H1 (cell line): Measurements from ENCODE around the gene NBL1. TPM values are rescaled to one million over a fixed set of nuclear protein-coding genes. Genes with fewer than 3 reads are reported as not detected.

Experiments used
- CTCF ChIA-PET: fragments of 300-600 bp; sonication (Branson Sonifier 250); formaldehyde crosslinking; loops from one replicate; lab custom pipeline; 2021; ENCODE audit not compliant: partially characterized antibody; lab: Charles Lee
- POLR2A ChIA-PET: fragments of 300-600 bp; sonication (Branson Sonifier 250); formaldehyde crosslinking; loops from one replicate; lab custom pipeline; 2021; ENCODE audit warnings: inconsistent platforms; ENCODE audit not compliant: partially characterized antibody; lab: Charles Lee
- DNase-seq, 2 experiments: peaks; one replicate each; pipeline versions ENCODE4 v3.0.0 to v3.0.0-alpha.2; 2010 to 2022; ENCODE audit warnings: low spot score in 2 of 2, low read depth in 1 of 2, mixed read lengths in 1 of 2
- FAIRE-seq: peaks from 2 replicates; lab custom pipeline; 2011; peaks lifted over from hg19 to GRCh38; lab: Jason Lieb, UNC
- H2AFZ ChIP-seq: 2 replicates; pipeline ENCODE4 v1.8.1; 2012; ENCODE audit warnings: low read length, inconsistent platforms
- H2AK5ac ChIP-seq: 2 replicates; pipeline ENCODE4 v1.6.1; 2013; ENCODE audit warnings: low read depth, low read length
- H2BK120ac ChIP-seq: replicated peaks from 2 replicates; pipeline ENCODE3; 2013; ENCODE audit warnings: low read depth, low read length, inconsistent platforms
- H2BK12ac ChIP-seq: 2 replicates; pipeline ENCODE4 v1.6.1; 2013; ENCODE audit warnings: low read depth, low read length
- H2BK15ac ChIP-seq: 2 replicates; pipeline ENCODE4 v1.6.1; 2013; ENCODE audit warnings: low read length
- H2BK20ac ChIP-seq: 2 replicates; pipeline ENCODE4 v1.6.1; 2013; ENCODE audit warnings: low read length
- H2BK5ac ChIP-seq: 2 replicates; pipeline ENCODE4 v1.6.1; 2013; ENCODE audit warnings: low read depth, low read length
- H3K14ac ChIP-seq: 2 replicates; pipeline ENCODE4 v1.6.1; 2013; ENCODE audit warnings: inconsistent platforms; ENCODE audit not compliant: insufficient read length
- H3K18ac ChIP-seq: 2 replicates; pipeline ENCODE4 v1.6.1; 2013; ENCODE audit warnings: low read length; ENCODE audit errors: extremely low read depth
- H3K23ac ChIP-seq: 2 replicates; pipeline ENCODE4 v1.6.1; 2013; ENCODE audit warnings: inconsistent platforms; ENCODE audit not compliant: insufficient read length
- H3K23me2 ChIP-seq: 2 replicates; pipeline ENCODE4 v1.6.1; 2013; ENCODE audit warnings: low read depth, low read length
- H3K27ac ChIP-seq: 2 replicates; pipeline ENCODE4 v1.6.1; 2011; ENCODE audit warnings: low read depth, low read length, inconsistent platforms
- H3K27me3 ChIP-seq, 4 experiments: replicated peaks in 1 of 4; 1 replicate in 1 of 4; 2 replicates in 3 of 4; pipeline versions ENCODE4 v1.6.1 to v1.8.1; 2011 to 2013; ENCODE audit warnings: low read length in 3 of 4, mild to moderate bottlenecking in 3 of 4, inconsistent platforms in 2 of 4, mixed read lengths in 2 of 4, moderate library complexity in 1 of 4; ENCODE audit not compliant: control insufficient read depth in 3 of 4, insufficient read depth in 3 of 4; ENCODE audit errors: extremely low read depth in 1 of 4
- H3K36me3 ChIP-seq, 4 experiments: 2 replicates each; pipeline versions ENCODE4 v1.6.1 to v1.8.1; 2011 to 2013; ENCODE audit warnings: mild to moderate bottlenecking in 4 of 4, low read length in 3 of 4, moderate library complexity in 2 of 4, control low read depth in 1 of 4, inconsistent platforms in 1 of 4; ENCODE audit not compliant: insufficient read depth in 4 of 4, control insufficient read depth in 2 of 4
- H3K4ac ChIP-seq: replicated peaks from 2 replicates; pipeline ENCODE3; 2013; ENCODE audit warnings: low read length, low read depth, mixed read lengths, inconsistent platforms; ENCODE audit not compliant: insufficient read length
- H3K4me1 ChIP-seq, 4 experiments: replicated peaks in 1 of 4; 1 replicate in 1 of 4; 2 replicates in 3 of 4; pipeline versions ENCODE4 v1.6.1 to v1.8.1; 2011 to 2013; ENCODE audit warnings: low read length in 3 of 4, inconsistent platforms in 2 of 4, mixed read lengths in 1 of 4; ENCODE audit not compliant: insufficient read depth in 4 of 4, control insufficient read depth in 3 of 4
- H3K4me2 ChIP-seq, 2 experiments: 2 replicates each; pipeline versions ENCODE4 v1.6.1 to v1.8.1; 2011 to 2013; ENCODE audit warnings: low read depth in 2 of 2, low read length in 2 of 2, control low read depth in 1 of 2, inconsistent platforms in 1 of 2, mild to moderate bottlenecking in 1 of 2; ENCODE audit not compliant: insufficient read depth in 1 of 2
- H3K4me3 ChIP-seq, 4 experiments: fragments of 200-600, 300-600 bp in 1 of 4; sonication (generic), shearing (Covaris generic), sonication (Bioruptor Twin) in 1 of 4; 2 replicates each; pipeline versions ENCODE4 v1.5.1 to v1.8.1; 2011 to 2016; ENCODE audit warnings: low read length in 4 of 4, low read depth in 3 of 4, control low read depth in 2 of 4, inconsistent platforms in 2 of 4, mild to moderate bottlenecking in 2 of 4, mixed read lengths in 1 of 4, moderate library complexity in 1 of 4; ENCODE audit not compliant: insufficient read depth in 2 of 4; ENCODE audit errors: extremely low read depth in 1 of 4
- H3K56ac ChIP-seq: replicated peaks from 2 replicates; pipeline ENCODE3; 2013; ENCODE audit warnings: low read depth, mild to moderate bottlenecking, mixed read lengths, low read length, inconsistent platforms; ENCODE audit not compliant: insufficient read length
- H3K79me1 ChIP-seq: 2 replicates; pipeline ENCODE4 v1.6.1; 2013; ENCODE audit warnings: low read depth, low read length, control low read depth
- H3K79me2 ChIP-seq, 2 experiments: 2 replicates each; pipeline versions ENCODE4 v1.6.1 to v1.8.1; 2012 to 2013; ENCODE audit warnings: low read length in 2 of 2, mild to moderate bottlenecking in 2 of 2, inconsistent platforms in 1 of 2; ENCODE audit not compliant: insufficient read depth in 2 of 2, control insufficient read depth in 1 of 2
- H3K9ac ChIP-seq, 4 experiments: replicated peaks in 1 of 4; 1 replicate in 1 of 4; 2 replicates in 3 of 4; pipeline versions ENCODE4 v1.6.1 to v1.8.1; 2011 to 2013; ENCODE audit warnings: low read depth in 3 of 4, low read length in 3 of 4, control low read depth in 2 of 4, mild to moderate bottlenecking in 2 of 4, moderate library complexity in 2 of 4, inconsistent platforms in 1 of 4; ENCODE audit errors: extremely low read depth in 1 of 4
- H3K9me3 ChIP-seq, 2 experiments: 2 replicates each; pipeline versions ENCODE4 v1.6.1 to v1.8.1; 2012 to 2013; ENCODE audit warnings: mild to moderate bottlenecking in 2 of 2, moderate library complexity in 2 of 2, control low read depth in 1 of 2, inconsistent platforms in 1 of 2, low read depth in 1 of 2, low read length in 1 of 2, mixed read lengths in 1 of 2; ENCODE audit not compliant: insufficient read depth in 2 of 2
- H4K20me1 ChIP-seq, 2 experiments: replicated peaks in 1 of 2; 2 replicates each; pipeline versions ENCODE3 to v1.8.1; 2011 to 2013; ENCODE audit warnings: inconsistent platforms in 2 of 2, low read length in 2 of 2, mild to moderate bottlenecking in 1 of 2; ENCODE audit not compliant: insufficient read depth in 2 of 2, control insufficient read depth in 1 of 2
- H4K5ac ChIP-seq: 2 replicates; pipeline ENCODE4 v1.6.1; 2013; ENCODE audit warnings: low read length, low read depth, mixed read lengths, inconsistent platforms; ENCODE audit not compliant: insufficient read length
- H4K8ac ChIP-seq: 2 replicates; pipeline ENCODE4 v1.8.0; 2013; ENCODE audit warnings: mild to moderate bottlenecking, moderate library complexity, low read length, inconsistent platforms; ENCODE audit not compliant: insufficient read depth; ENCODE audit errors: extremely low read depth
- H4K91ac ChIP-seq: replicated peaks from 2 replicates; pipeline ENCODE3; 2013; ENCODE audit warnings: low read length, mixed read lengths, inconsistent platforms; ENCODE audit not compliant: insufficient read length
- CBX8 ChIP-seq: fragments of 300-800, 300-1000 bp; sonication (generic); IDR thresholded peaks from 2 replicates; pipeline ENCODE4 v1.7.1; 2016; ENCODE audit warnings: low read depth, low read length, borderline replicate concordance
- CHD1 ChIP-seq: IDR thresholded peaks from 2 replicates; pipeline ENCODE4 v1.6.1; 2012; ENCODE audit warnings: low read depth, low read length, improper control_type of control experiment
- HDAC6 ChIP-seq: IDR thresholded peaks from one replicate; pipeline ENCODE4 v1.7.1; 2012; ENCODE audit warnings: low read depth, mild to moderate bottlenecking, inconsistent platforms, low read length, moderate library complexity
- RAD21 ChIP-seq, 2 experiments: IDR thresholded peaks in 1 of 2; conservative IDR thresholded peaks in 1 of 2; 2 replicates each; pipeline ENCODE4 v1.6.1; 2011; ENCODE audit warnings: low read depth in 2 of 2, low read length in 2 of 2, improper control_type of control experiment in 1 of 2, inconsistent platforms in 1 of 2, mild to moderate bottlenecking in 1 of 2, moderate library complexity in 1 of 2
- WGBS, 2 experiments: shearing (Covaris generic) in 1 of 2; methylation state at CpG; one replicate each; pipeline versions ENCODE4 v1.1.6 to v1.1.7; 2013 to 2015; ENCODE audit warnings: low lambda C conversion rate in 2 of 2, mixed read lengths in 2 of 2, inconsistent platforms in 1 of 2, low coverage in 1 of 2, missing lambda C conversion rate in 1 of 2; ENCODE audit not compliant: insufficient replicate concordance in 2 of 2, insufficient coverage in 1 of 2, insufficient read length in 1 of 2; ENCODE audit errors: extremely low coverage in 1 of 2, missing lambda C conversion rate in 1 of 2; 5-methylcytosine and 5-hydroxymethylcytosine counted together
- polyA plus RNA-seq, 7 experiments: library from polyadenylated mRNA; depleted of rRNA in 3 of 7; stranded (reverse) in 5 of 7; unstranded in 2 of 7; fragments of >200 nt in 5 of 7; fragments of 200-250 nt in 2 of 7; gene quantifications; 1 replicate in 5 of 7; 2 replicates in 1 of 7; 4 replicates in 1 of 7; pipeline versions ENCODE4 v1.2.1 to v1.2.3, GENCODE V29; 2011 to 2013; ENCODE audit warnings: missing spikeins in 2 of 7, mixed read lengths in 2 of 7
- total RNA-seq: library from RNA; stranded (reverse); fragmentation: NEBNext Ultra II Directional; extraction: Animal tissue kit (Norgen Biotek cat#: 25700); gene quantifications from 2 replicates; pipeline ENCODE4 v1.2.1, GENCODE V29; 2021
- TF ChIP-seq, protein P1 (sequence below): IDR thresholded peaks from 2 replicates; pipeline ENCODE4 v1.6.1; 2012; ENCODE audit warnings: inconsistent platforms

The NBL1 gene
- total and polyA plus RNA-seq, 2 of the 8 experiments (the other 6 are each of a cell fraction or from before 2014, with no cell fraction given), result 8.7 to 9.7 TPM

DNA sequence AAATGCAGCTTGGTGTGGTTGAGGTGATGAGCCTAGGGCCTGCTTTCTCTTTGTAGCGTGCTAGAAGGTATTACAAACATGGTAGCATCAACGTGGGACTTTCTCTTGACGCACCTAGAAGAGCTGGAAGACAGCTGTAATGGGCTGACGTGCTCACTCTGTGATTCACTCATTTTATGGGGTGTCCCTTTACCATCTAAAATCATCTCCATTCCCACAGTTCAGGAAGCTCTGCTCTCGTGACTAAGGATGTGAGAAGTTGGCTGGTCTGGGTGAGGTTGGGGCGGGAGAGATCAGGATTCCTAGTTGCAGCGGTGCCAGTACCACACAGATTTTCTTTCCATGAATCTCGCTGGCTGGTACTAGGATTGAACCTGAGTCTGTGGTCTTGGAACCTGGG is 24.8 kb downstream of the NBL1 start:
- Histone ChIP-seq H4K91ac (no peak overlapping the region), H2BK15ac (no peak overlapping the region), H2AFZ (no peak overlapping the region), H3K27me3 (peaks cover 27 to 40% (median 34%) of the 10 kb centered on the region in 4 experiments), H3K9ac (no peak overlapping the region), H4K8ac (no peak overlapping the region), H3K23me2 (peaks cover 9% of the 10 kb centered on the region; the same call in 1 of the 2 replicates), H3K4me2 (no peak overlapping the region), H2BK20ac (no peak overlapping the region), H3K4me3 (no peak overlapping the region), H3K27ac (no peak overlapping the region), H2BK120ac (no peak overlapping the region), H2AK5ac (no peak overlapping the region), H4K5ac (no peak overlapping the region), H4K20me1 (peaks cover 0 to 2% of the 10 kb centered on the region in 2 experiments), H3K9me3 (no peaks in the 10 kb centered on the region), H3K18ac (no peak overlapping the region), H2BK12ac (no peak overlapping the region), H3K4me1 (no peaks in the 10 kb centered on the region; a peak in 3 of 7 replicates), H2BK5ac (no peak overlapping the region), H3K23ac (no peak overlapping the region), H3K14ac (no peak overlapping the region), H3K36me3 (no peaks in the 10 kb centered on the region; a peak in 1 of 8 replicates), H3K4ac (no peak overlapping the region), H3K56ac (no peak overlapping the region), H3K79me2 (no peaks in the 10 kb centered on the region), H3K79me1 (no peaks in the 10 kb centered on the region)
- TF ChIP-seq, protein P1, sequence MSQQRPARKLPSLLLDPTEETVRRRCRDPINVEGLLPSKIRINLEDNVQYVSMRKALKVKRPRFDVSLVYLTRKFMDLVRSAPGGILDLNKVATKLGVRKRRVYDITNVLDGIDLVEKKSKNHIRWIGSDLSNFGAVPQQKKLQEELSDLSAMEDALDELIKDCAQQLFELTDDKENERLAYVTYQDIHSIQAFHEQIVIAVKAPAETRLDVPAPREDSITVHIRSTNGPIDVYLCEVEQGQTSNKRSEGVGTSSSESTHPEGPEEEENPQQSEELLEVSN, result no peak
- TF ChIP-seq RAD21 (IDR thresholded peaks at IDR 0.05 in 1 of 2, conservative IDR thresholded peaks at IDR 0.05 in 1 of 2; ENCODE audit: low read depth in 2 of 2, low read length in 2 of 2) (no peak), HDAC6 (no peak), CBX8 (no peak), CHD1 (no peak)
- DNase-seq, result no peak
- ChIA-PET CTCF (interaction anchor here (0.8 to 6.8 kb wide), 9 partner anchors 8 to 297 kb away, joined by 3 to 68 read pairs (median 4); no protein-coding TSS in a partner anchor), POLR2A (interaction anchor here (1.2 kb wide), 1 partner anchor 11 kb away, joined by 4 read pairs; no protein-coding TSS in a partner anchor)
- 89% methylated on average over 8 of the region's 8 CpGs; no CpG with 5 or more reads in 1 of the 2 experiments for WGBS, 2 experiments
- no peak for FAIRE-seq
